ENCODE results near the gene LAMB1.

DNA sequence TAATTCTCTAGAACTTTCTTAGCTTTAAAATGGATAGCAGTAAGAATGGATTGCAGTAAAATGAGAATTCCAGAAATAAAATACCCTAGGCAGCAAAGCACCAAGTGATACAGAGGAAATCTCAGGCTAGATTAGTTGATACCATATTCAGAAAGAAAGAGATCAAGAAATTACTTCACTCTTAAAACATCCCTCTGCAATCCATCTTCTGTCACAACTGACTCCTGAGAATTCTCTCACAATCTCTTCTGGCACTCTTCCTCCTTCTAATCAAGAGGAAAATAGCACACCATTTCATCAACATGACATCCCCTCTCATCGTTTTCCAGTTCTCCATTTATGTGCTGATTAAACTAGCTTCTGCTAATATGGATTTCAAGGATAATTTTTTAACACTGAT lies 42.2 kb upstream of the LAMB1 start:
- TF ChIP-seq POLR2AphosphoS5 (IDR thresholded peaks at IDR 0.05; ENCODE audit: low read depth, low read length) (no peak), POLR2A (IDR thresholded peaks at IDR 0.05; ENCODE audit: low read depth, low read length) (no peak), SPI1 (IDR thresholded peaks at IDR 0.05; ENCODE audit: low read depth, low read length) (no peak), TAF1 (IDR thresholded peaks at IDR 0.05; ENCODE audit: low read depth, low read length) (no peak)
